Measurements from ENCODE around the gene TMEM50A. TPM values are rescaled to one million over a fixed set of nuclear protein-coding genes. Genes with fewer than 3 reads are reported as not detected.
"Not testable (repeated sequence)": the region's sequence is repeated elsewhere in the genome, so short reads cannot be mapped to it uniquely, and the experiment has no call there.

The TMEM50A gene
- total RNA-seq, 4 donors from 2014 or later: 44.7 to 90.3 (median 65.8) TPM

DNA sequence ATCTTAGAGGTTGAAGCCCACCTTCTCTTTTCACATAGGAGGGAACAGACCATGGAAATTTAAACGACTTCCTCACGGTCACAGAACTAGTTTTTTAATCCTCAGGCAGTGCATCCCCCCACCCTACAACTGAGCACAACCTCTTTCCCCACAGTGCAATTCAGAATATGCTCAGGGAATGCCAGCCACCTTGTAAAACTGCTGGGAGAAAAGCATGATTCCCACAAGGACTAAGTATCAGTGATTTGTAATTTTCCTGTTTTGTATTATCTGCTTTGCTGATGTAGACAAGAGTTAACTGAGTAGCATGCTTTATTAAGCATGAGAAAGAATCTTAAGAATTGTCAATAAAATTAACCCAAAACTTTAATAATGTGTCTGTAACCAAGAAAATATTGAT lies 23.8 kb downstream of the TMEM50A start:
- H3K4me3 ChIP-seq: no peak overlapping the region
- intact Hi-C loops (cut with DNase I): no loop called here
- no peaks in the 10 kb centered on the region for H3K9me3 ChIP-seq
- H3K27me3 ChIP-seq: no peaks in the 10 kb centered on the region
- 67 to 77% methylated on average over 2 of the region's 2 CpGs for WGBS, 2 donors
- peaks cover 0 to 15% (median 0%) of the 10 kb centered on the region in 3 donors for H3K4me1 ChIP-seq
- H3K36me3 ChIP-seq: peaks cover 4 to 53% (median 24%) of the 10 kb centered on the region in 3 donors
- no peak for TF ChIP-seq POLR2A (IDR thresholded peaks at IDR 0.05)
- no peak for TF ChIP-seq CTCF (IDR thresholded peaks at IDR 0.05)
- DNase-seq: no peak
- peak overlapping the region in 2 of 4 donors; percentile 33 to 57 for H3K27ac ChIP-seq

DNA sequence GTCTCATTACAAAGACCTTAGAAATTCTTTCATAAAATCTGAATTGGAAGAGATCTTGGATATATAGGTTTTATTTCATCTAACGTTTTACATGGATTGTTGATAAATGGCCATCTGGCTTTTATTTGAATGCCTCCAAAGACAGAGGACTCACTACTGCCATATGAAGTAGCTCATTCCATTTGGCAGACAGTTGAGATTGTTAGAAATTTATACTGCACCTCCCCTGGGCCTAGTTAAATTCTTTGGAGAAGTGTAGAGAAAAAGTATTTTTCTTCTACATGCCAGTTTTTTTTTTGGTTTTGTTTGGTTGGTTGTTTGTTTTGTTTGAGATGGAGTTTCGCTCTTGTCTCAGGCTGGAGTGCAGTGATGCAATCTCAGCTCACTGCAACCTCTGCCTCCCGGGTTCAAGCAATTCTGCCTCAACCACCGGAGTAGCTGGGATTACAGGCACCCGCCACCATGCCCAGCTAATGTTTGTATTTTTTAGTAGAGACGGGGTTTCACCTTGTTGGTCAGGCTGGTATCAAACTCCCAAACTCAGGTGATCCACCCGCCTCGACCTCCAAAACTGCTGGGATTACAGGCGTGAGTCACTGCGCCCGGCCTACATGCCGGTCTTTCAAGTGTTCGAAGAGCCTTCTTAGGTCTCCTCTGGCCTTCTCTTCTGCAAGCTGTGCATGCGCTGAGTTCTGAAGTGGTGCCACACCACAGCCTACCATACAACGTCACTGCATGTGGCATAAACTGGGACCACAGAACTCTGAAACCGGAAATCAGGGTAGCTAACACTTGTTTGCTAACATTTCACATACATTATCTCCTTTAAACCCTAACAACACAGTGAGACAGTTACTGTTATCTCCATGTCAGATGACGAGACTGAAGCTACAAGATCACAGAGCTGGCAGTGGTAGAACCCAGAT lies 24.8 kb downstream of the TMEM50A start:
- H3K27me3 ChIP-seq; H3K4me3 ChIP-seq; H3K9me3 ChIP-seq; DNase-seq; H3K27ac ChIP-seq; intact Hi-C loops (cut with DNase I): not testable (repeated sequence)
- Histone ChIP-seq H3K36me3 (peaks cover 0 to 44% (median 22%) of the 10 kb centered on the region in 3 donors), H3K4me1 (peaks cover 0 to 11% (median 0%) of the 10 kb centered on the region in 3 donors)
- no CpG with 5 or more reads among the region's 17 CpGs for WGBS, 2 donors

DNA sequence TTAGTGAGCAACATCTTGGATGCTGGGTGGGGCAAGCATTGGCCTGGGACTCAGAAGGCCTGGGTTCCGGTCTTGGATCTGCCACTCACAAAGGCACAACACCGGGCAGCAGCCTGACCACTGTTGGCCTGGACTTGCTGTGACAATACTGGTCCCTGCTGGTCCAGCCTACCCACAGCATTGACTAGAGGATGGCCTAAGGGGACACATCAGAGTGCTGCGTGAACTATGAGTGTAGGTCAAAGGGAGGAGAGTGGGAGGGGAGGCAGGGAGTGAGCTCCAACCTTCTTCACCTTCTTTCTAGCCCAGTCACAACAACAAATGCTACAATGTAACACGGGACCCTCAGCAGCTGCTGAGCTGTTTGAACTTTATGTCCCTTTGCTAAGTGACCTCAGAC lies 31.1 kb downstream of the TMEM50A start:
- Histone ChIP-seq H3K4me3 (no peak overlapping the region), H3K27ac (no peak overlapping the region), H3K36me3 (no peaks in the 10 kb centered on the region), H3K27me3 (no peaks in the 10 kb centered on the region), H3K9me3 (no peaks in the 10 kb centered on the region), H3K4me1 (no peaks in the 10 kb centered on the region)
- 85 to 86% methylated on average over 4 of the region's 4 CpGs for WGBS, 2 donors
- TF ChIP-seq POLR2A (IDR thresholded peaks at IDR 0.05): no peak
- no peak for TF ChIP-seq CTCF (IDR thresholded peaks at IDR 0.05)
- intact Hi-C loops (cut with DNase I): no loop called here
- no peak for DNase-seq

DNA sequence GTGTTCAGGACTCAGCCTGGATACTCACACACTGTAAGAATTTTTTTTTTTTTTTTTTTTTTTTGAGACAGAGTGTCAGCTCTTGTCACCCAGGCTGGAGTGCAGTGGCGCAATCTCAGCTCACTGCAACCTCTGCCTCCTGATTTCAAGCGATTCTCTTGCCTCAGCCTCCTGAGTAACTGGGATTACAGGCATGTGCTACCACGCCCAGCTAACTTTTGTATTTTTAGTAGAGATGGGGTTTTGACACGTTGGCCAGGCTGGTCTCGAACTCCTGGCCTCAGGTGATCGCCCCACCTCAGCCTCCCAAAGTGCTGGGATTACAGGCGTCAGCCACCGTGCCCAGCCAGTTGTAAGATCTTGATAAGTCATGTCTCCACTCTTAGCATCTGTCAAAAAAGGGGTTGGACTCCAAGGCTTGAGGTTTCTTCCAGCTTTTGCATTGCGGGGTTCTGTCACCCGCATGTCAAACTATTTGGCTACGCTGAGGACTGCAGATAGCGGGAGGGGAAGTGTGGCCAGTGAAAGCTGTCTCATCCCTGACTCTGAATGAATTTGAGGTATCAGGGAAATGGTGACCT lies 31.6 kb downstream of the TMEM50A start:
- DNase-seq: not testable (repeated sequence)

GRCh38 chr1:25371757-25372156 lies 33.6 kb downstream of the TMEM50A start:
- H3K27me3 ChIP-seq; intact Hi-C loops (cut with DNase I); H3K27ac ChIP-seq; H3K9me3 ChIP-seq; H3K4me1 ChIP-seq; H3K36me3 ChIP-seq; H3K4me3 ChIP-seq; DNase-seq: not testable (repeated sequence)
- whole genome bisulfite sequencing, 2 donors: 63 to 68% methylated on average over 7 of the region's 7 CpGs

More for the DNA sequence above, 31.6 kb downstream of the TMEM50A start:
- H3K9me3 ChIP-seq; H3K4me3 ChIP-seq; H3K36me3 ChIP-seq; intact Hi-C loops (cut with DNase I); H3K4me1 ChIP-seq; H3K27ac ChIP-seq; H3K27me3 ChIP-seq: not testable (repeated sequence)
- WGBS, 2 donors: 81 to 82% methylated on average over 8 to 11 of the region's 12 CpGs

DNA sequence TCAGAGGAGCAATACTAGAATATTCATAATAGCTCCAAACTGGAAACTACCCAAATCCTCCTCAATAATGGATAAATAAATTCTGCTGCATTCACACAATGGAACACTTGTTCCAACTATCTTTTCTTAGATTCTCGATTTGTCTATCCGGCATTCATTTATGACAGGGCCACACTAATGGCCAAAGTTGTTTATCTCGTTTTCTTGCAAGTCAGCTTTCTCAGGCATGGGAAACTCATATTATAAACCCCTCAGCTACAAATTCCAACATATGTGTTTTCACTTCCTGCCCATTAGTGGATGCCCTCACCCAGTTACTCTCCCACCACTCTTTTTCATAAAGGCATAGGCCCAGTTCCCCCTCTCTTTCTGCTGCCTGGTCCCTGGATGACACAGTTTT lies 40.2 kb downstream of the TMEM50A start:
- intact Hi-C loops (cut with DNase I); H3K36me3 ChIP-seq; H3K4me1 ChIP-seq; H3K9me3 ChIP-seq; H3K27me3 ChIP-seq; H3K27ac ChIP-seq; DNase-seq; H3K4me3 ChIP-seq: not testable (repeated sequence)
- 85 to 89% methylated on average over 3 of the region's 3 CpGs for WGBS, 2 donors

GRCh38 chr1:25382543-25382942 lies 44.4 kb downstream of the TMEM50A start:
- H3K4me1 ChIP-seq; H3K4me3 ChIP-seq; H3K27me3 ChIP-seq; H3K27ac ChIP-seq; DNase-seq; H3K36me3 ChIP-seq; intact Hi-C loops (cut with DNase I); H3K9me3 ChIP-seq: not testable (repeated sequence)
- 81% methylated on average over 1 of the region's 1 CpG; no CpG with 5 or more reads in 1 of the 2 donors for WGBS, 2 donors

DNA sequence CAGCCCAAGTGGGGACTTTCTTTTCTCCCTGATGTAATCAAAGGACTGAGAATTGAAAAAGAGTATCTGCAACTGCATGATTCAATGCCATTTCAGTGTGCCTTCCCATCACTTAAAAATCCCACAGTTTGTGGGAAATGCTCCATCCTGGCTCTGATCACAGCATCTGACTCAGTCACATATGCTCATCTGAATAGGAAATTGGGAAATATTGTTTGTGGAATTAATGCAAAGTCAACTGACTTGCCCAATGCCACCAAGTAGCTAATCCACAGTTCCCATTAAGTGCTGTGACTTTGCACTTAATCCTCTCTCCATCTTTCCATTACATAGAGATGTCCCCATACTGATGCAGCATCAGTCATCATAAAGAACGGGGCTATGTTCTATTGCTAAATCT lies 45.0 kb downstream of the TMEM50A start:
- DNase-seq; H3K27me3 ChIP-seq; H3K36me3 ChIP-seq; H3K4me3 ChIP-seq; H3K4me1 ChIP-seq; intact Hi-C loops (cut with DNase I); H3K9me3 ChIP-seq; H3K27ac ChIP-seq: not testable (repeated sequence)
- 92 to 100% methylated on average over 1 of the region's 1 CpG for WGBS, 2 donors

GRCh38 chr1:25383875-25384274 lies 45.7 kb downstream of the TMEM50A start:
- intact Hi-C loops (cut with DNase I); H3K4me1 ChIP-seq; H3K9me3 ChIP-seq; H3K27me3 ChIP-seq; DNase-seq; H3K4me3 ChIP-seq; H3K27ac ChIP-seq; H3K36me3 ChIP-seq: not testable (repeated sequence)
- WGBS, 2 donors: no CpG with 5 or more reads among the region's 1 CpG

DNA sequence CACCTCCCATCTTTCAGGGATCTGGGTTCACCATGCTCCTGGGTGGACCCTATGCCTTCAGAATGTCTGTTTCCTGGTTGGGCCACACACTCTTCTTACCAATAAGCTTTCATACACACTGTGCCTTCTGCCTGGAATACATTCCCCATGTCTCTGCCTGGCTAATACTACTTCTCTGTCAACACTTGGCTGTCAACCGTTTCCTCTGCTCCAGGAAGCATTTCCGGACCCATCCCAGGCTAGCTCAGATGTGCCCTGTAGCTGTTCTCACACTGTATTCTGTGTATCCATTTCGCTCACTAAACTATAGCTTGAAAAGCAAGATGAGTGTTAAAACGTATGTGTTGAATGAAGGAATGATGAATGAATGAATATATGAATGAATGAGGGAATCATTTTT lies 49.0 kb downstream of the TMEM50A start:
- H3K4me1 ChIP-seq; intact Hi-C loops (cut with DNase I); H3K9me3 ChIP-seq; DNase-seq; H3K4me3 ChIP-seq; H3K27ac ChIP-seq; H3K36me3 ChIP-seq; H3K27me3 ChIP-seq: not testable (repeated sequence)
- WGBS, 2 donors: 57 to 62% methylated on average over 4 of the region's 4 CpGs

DNA sequence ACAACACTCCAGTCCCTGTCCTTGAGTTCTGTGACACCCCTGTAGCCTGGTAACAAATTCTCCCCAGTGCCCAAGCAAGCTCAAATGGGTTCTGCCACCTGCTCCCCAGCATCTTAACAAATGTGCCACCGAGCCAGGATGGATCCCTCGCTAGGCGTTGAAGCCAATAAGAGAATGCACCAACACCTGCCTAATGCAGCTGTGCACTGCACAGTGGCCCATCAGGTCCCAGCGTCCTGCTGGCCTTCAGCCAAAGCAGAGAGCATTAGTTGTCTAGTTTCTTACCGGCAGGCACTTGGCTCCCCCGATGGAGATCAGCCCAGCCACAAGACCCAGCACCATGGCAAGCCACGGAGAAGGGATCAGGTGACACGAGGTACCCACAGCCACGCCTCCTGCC lies 50.6 kb downstream of the TMEM50A start:
- WGBS, 2 donors: 67 to 73% methylated on average over 1 to 9 of the region's 9 CpGs
- H3K27ac ChIP-seq; intact Hi-C loops (cut with DNase I); H3K4me3 ChIP-seq; H3K27me3 ChIP-seq; DNase-seq; H3K9me3 ChIP-seq; H3K4me1 ChIP-seq; H3K36me3 ChIP-seq: not testable (repeated sequence)

Measured in esophagus squamous epithelium (tissue), 5 donors.